Measurements from ENCODE around the gene PDE7B. TPM values are rescaled to one million over a fixed set of nuclear protein-coding genes. Genes with fewer than 3 reads are reported as not detected.

The PDE7B gene
- total RNA-seq, 4 donors from 2014 or later: 1.4 to 11.6 (median 3.5) TPM

- Histone ChIP-seq H3K4me3 (no peak overlapping the region), H3K36me3 (no peaks in the 10 kb centered on the region), H3K4me1 (no peaks in the 10 kb centered on the region), H3K27me3 (no peaks in the 10 kb centered on the region), H3K9me3 (no peaks in the 10 kb centered on the region), H3K27ac (peak overlapping the region in 2 of 4 donors; percentile 1 to 35)
- TF ChIP-seq, protein P1, sequence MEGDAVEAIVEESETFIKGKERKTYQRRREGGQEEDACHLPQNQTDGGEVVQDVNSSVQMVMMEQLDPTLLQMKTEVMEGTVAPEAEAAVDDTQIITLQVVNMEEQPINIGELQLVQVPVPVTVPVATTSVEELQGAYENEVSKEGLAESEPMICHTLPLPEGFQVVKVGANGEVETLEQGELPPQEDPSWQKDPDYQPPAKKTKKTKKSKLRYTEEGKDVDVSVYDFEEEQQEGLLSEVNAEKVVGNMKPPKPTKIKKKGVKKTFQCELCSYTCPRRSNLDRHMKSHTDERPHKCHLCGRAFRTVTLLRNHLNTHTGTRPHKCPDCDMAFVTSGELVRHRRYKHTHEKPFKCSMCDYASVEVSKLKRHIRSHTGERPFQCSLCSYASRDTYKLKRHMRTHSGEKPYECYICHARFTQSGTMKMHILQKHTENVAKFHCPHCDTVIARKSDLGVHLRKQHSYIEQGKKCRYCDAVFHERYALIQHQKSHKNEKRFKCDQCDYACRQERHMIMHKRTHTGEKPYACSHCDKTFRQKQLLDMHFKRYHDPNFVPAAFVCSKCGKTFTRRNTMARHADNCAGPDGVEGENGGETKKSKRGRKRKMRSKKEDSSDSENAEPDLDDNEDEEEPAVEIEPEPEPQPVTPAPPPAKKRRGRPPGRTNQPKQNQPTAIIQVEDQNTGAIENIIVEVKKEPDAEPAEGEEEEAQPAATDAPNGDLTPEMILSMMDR (IDR thresholded peaks at IDR 0.05): no peak
- no peak for TF ChIP-seq POLR2A (IDR thresholded peaks at IDR 0.05)
- DNase-seq: no peak
These were observed 323.0 kb downstream of the PDE7B start for GRCh38 chr6:136174510-136174909.

- no peaks in the 10 kb centered on the region for H3K9me3 ChIP-seq
- no peak for DNase-seq
- no peaks in the 10 kb centered on the region for H3K4me1 ChIP-seq
- H3K27me3 ChIP-seq: no peaks in the 10 kb centered on the region
- H3K36me3 ChIP-seq: no peaks in the 10 kb centered on the region
- H3K4me3 ChIP-seq: no peak overlapping the region
- H3K27ac ChIP-seq: no peak overlapping the region
- TF ChIP-seq POLR2A (IDR thresholded peaks at IDR 0.05): no peak
- TF ChIP-seq, protein P1 (IDR thresholded peaks at IDR 0.05): no peak
These were observed 324.4 kb downstream of the PDE7B start for GRCh38 chr6:136175873-136176272.

GRCh38 chr6:136178749-136179148 lies 327.2 kb downstream of the PDE7B start:
- no peak for TF ChIP-seq POLR2A (IDR thresholded peaks at IDR 0.05)
- TF ChIP-seq, protein P1 (IDR thresholded peaks at IDR 0.05): no peak
- Histone ChIP-seq H3K4me3 (no peak overlapping the region), H3K36me3 (no peaks in the 10 kb centered on the region), H3K27me3 (no peaks in the 10 kb centered on the region), H3K27ac (no peak overlapping the region), H3K4me1 (no peaks in the 10 kb centered on the region), H3K9me3 (no peaks in the 10 kb centered on the region)
- DNase-seq: no peak

- no peaks in the 10 kb centered on the region for H3K27me3 ChIP-seq
- no peak overlapping the region for H3K27ac ChIP-seq
- H3K4me1 ChIP-seq: no peaks in the 10 kb centered on the region
- H3K36me3 ChIP-seq: no peaks in the 10 kb centered on the region
- no peak overlapping the region for H3K4me3 ChIP-seq
- H3K9me3 ChIP-seq: no peaks in the 10 kb centered on the region
- no peak for DNase-seq
- TF ChIP-seq, protein P1 (IDR thresholded peaks at IDR 0.05): no peak
- TF ChIP-seq POLR2A (IDR thresholded peaks at IDR 0.05): no peak
These were observed 329.4 kb downstream of the PDE7B start for GRCh38 chr6:136180704-136181511.

DNA sequence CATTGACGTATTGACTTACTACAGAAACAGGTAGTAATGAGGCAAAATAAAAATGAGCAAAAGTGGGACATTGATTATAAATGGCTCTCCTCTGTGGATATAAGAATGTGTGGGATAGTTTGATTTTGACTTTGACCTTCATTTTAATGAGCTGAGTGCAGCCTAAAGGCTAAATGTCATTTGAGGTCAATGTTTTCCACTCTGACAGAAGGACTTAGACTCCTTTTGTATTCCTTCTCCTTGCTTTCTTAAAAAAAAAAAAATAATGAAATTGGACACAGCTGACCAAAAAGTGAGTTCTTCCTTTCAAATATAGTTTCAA lies 330.0 kb downstream of the PDE7B start:
- Histone ChIP-seq H3K36me3 (no peaks in the 10 kb centered on the region), H3K9me3 (no peaks in the 10 kb centered on the region), H3K27me3 (no peaks in the 10 kb centered on the region), H3K27ac (no peak overlapping the region), H3K4me1 (no peaks in the 10 kb centered on the region), H3K4me3 (no peak overlapping the region)
- TF ChIP-seq POLR2A (IDR thresholded peaks at IDR 0.05): no peak
- TF ChIP-seq, protein P1 (IDR thresholded peaks at IDR 0.05): no peak
- DNase-seq: no peak

All from Peyer's patch (tissue), 4 donors.